ENCODE measurements around the gene CHMP5. TPM values are rescaled to one million over a fixed set of nuclear protein-coding genes. Genes with fewer than 3 reads are reported as not detected.

The CHMP5 gene
- total RNA-seq, 1 donor from 2014 or later: 43.3 TPM

GRCh38 chr9:33267151-33267767 is 2.4 kb downstream of the CHMP5 start:
- peaks cover 10% of the 10 kb centered on the region for H3K36me3 Mint-ChIP-seq (ENCODE audit: insufficient read depth)
- H3K4me1 Mint-ChIP-seq (ENCODE audit: low read depth): peaks cover 21% of the 10 kb centered on the region
- TF ChIP-seq CTCF (IDR thresholded peaks at IDR 0.05; ENCODE audit: unreplicated experiment): no peak
- no peak overlapping the region for H3K4me3 Mint-ChIP-seq (ENCODE audit: low read depth)
- H3K27me3 Mint-ChIP-seq: no peaks in the 10 kb centered on the region
- no peaks in the 10 kb centered on the region for H3K9me3 Mint-ChIP-seq (ENCODE audit: low read depth)
- DNase-seq (ENCODE audit: low spot score, unreplicated experiment): no peak
- no peak overlapping the region for H3K27ac Mint-ChIP-seq

GRCh38 chr9:33270146-33270545 is 5.3 kb downstream of the CHMP5 start:
- no peak overlapping the region for H3K4me3 Mint-ChIP-seq (ENCODE audit: low read depth)
- no peaks in the 10 kb centered on the region for H3K9me3 Mint-ChIP-seq (ENCODE audit: low read depth)
- no peaks in the 10 kb centered on the region for H3K27me3 Mint-ChIP-seq
- no peak for TF ChIP-seq CTCF (IDR thresholded peaks at IDR 0.05; ENCODE audit: unreplicated experiment)
- DNase-seq (ENCODE audit: low spot score, unreplicated experiment): no peak
- no peak overlapping the region for H3K27ac Mint-ChIP-seq
- H3K36me3 Mint-ChIP-seq (ENCODE audit: insufficient read depth): peaks cover 10% of the 10 kb centered on the region
- H3K4me1 Mint-ChIP-seq (ENCODE audit: low read depth): peaks cover 12% of the 10 kb centered on the region

- Mint-ChIP-seq H3K9me3 (ENCODE audit: low read depth) (no peaks in the 10 kb centered on the region), H3K4me3 (ENCODE audit: low read depth) (no peak overlapping the region), H3K27ac (peak overlapping the region; percentile 24), H3K4me1 (ENCODE audit: low read depth) (no peaks in the 10 kb centered on the region), H3K27me3 (no peaks in the 10 kb centered on the region), H3K36me3 (ENCODE audit: insufficient read depth) (peaks cover 10% of the 10 kb centered on the region)
- DNase-seq (ENCODE audit: low spot score, unreplicated experiment): no peak
- TF ChIP-seq CTCF (IDR thresholded peaks at IDR 0.05; ENCODE audit: unreplicated experiment): no peak
Measured at GRCh38 chr9:33272061-33272460, 7.2 kb downstream of the CHMP5 start.

GRCh38 chr9:33273266-33273971 is 8.6 kb downstream of the CHMP5 start:
- Mint-ChIP-seq H3K27ac (no peak overlapping the region), H3K4me3 (ENCODE audit: low read depth) (no peak overlapping the region), H3K36me3 (ENCODE audit: insufficient read depth) (peaks cover 17% of the 10 kb centered on the region), H3K9me3 (ENCODE audit: low read depth) (no peaks in the 10 kb centered on the region), H3K4me1 (ENCODE audit: low read depth) (no peaks in the 10 kb centered on the region), H3K27me3 (no peaks in the 10 kb centered on the region)
- DNase-seq (ENCODE audit: low spot score, unreplicated experiment): no peak
- TF ChIP-seq CTCF (IDR thresholded peaks at IDR 0.05; ENCODE audit: unreplicated experiment): no peak

- H3K36me3 Mint-ChIP-seq (ENCODE audit: insufficient read depth): peaks cover 18% of the 10 kb centered on the region
- no peaks in the 10 kb centered on the region for H3K9me3 Mint-ChIP-seq (ENCODE audit: low read depth)
Measured at GRCh38 chr9:33273972-33274328, 9.1 kb downstream of the CHMP5 start.

More at GRCh38 chr9:33273972-33274328, 9.1 kb downstream of the CHMP5 start:
- no peak overlapping the region for H3K27ac Mint-ChIP-seq
- H3K4me1 Mint-ChIP-seq (ENCODE audit: low read depth): no peaks in the 10 kb centered on the region
- TF ChIP-seq CTCF (IDR thresholded peaks at IDR 0.05; ENCODE audit: unreplicated experiment): no peak
- H3K27me3 Mint-ChIP-seq: no peaks in the 10 kb centered on the region
- H3K4me3 Mint-ChIP-seq (ENCODE audit: low read depth): no peak overlapping the region
- DNase-seq (ENCODE audit: low spot score, unreplicated experiment): no peak
